Stimulated activated CD4-positive, alpha-beta T cell treated with anti-CD3 and anti-CD28 coated beads, Interleukin-1b, Interleukin-23, amount 100 ng/mL, for 24 hours (primary cell): ENCODE data around the gene GDF2.

ENCODE experiments used
- DNase-seq, 4 experiments: peaks; one replicate each; pipeline ENCODE4 v3.0.0-alpha.2; 2020; ENCODE audit warnings: low read depth in 4 of 4, low spot score in 1 of 4

The GDF2 gene

DNA sequence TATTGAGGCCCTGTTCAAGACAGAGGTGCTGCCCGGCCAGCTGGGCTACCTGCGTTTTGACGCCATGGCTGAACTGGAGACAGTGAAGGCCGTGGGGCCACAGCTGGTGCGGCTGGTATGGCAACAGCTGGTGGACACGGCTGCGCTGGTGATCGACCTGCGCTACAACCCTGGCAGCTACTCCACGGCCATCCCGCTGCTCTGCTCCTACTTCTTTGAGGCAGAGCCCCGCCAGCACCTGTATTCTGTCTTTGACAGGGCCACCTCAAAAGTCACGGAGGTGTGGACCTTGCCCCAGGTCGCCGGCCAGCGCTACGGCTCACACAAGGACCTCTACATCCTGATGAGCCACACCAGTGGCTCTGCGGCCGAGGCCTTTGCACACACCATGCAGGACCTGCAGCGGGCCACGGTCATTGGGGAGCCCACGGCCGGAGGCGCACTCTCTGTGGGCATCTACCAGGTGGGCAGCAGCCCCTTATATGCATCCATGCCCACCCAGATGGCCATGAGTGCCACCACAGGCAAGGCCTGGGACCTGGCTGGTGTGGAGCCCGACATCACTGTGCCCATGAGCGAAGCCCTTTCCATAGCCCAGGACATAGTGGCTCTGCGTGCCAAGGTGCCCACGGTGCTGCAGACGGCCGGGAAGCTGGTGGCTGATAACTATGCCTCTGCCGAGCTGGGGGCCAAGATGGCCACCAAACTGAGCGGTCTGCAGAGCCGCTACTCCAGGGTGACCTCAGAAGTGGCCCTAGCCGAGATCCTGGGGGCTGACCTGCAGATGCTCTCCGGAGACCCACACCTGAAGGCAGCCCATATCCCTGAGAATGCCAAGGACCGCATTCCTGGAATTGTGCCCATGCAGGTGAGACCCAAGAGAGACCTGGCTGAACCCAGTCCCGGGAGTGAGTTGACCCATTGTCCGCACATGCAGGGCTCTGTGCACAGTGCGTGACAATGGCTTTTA lies 28.7 kb downstream of the GDF2 start:
- no peak for DNase-seq

DNA sequence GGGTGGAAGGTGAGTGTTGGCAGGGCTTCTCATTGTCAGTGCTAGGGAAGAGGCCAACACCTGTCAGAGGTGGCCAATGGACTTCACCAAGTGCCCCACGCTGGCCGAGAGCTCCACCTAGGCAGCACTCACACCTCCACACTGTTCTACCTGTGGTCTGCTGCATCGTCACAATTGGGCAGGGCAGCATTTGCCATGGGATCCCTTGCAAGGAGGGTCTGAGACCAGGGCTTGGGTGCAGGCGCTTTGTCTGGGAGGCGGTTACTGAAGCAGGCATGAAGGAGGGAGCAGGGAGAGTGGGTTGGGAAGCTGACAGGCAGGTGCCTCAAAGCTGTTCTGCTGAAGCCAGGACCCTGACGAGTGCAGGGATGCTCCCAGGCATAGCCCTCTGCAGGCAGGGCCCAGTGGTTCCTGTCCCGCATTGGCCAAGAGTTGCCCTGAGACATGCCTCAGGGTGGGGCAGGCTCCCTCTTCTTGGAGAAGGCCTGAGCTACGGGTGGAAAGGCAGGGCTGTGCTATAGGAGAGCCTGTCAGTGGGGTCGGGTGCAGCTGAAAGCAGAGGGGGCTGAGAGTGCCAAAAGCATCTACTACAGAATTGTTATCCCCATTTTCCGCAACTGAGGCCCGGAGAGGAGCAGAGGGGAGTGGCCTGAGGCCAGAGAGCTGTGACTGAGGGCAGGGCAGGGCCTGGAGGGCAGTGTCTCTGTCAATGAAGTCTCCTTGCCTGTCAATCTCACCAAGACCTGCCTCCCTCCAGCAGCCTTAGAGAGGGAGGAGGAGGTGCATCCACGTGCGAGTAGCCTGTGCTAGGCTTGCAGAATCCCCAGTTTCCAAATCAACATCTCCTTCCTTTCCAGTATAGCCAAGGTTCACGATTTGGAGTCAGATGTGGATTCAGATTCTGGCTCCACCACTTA lies 29.9 kb downstream of the GDF2 start:
- no peak for DNase-seq

DNA sequence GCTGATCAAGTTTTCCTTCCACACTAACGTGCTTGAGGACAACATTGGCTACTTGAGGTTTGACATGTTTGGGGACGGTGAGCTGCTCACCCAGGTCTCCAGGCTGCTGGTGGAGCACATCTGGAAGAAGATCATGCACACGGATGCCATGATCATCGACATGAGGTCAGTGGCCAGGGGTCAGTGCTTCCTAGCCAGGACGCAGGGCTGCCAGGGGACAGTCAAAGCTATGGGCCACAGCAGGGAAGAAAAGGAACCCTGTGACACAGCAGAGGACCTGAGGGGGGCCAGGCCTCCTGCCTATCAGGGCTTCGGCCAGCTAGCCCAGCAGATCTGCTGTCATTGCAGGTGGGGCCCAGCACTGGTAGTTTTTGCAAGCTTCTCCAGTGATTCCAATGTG lies 31.1 kb downstream of the GDF2 start:
- no peak for DNase-seq

DNA sequence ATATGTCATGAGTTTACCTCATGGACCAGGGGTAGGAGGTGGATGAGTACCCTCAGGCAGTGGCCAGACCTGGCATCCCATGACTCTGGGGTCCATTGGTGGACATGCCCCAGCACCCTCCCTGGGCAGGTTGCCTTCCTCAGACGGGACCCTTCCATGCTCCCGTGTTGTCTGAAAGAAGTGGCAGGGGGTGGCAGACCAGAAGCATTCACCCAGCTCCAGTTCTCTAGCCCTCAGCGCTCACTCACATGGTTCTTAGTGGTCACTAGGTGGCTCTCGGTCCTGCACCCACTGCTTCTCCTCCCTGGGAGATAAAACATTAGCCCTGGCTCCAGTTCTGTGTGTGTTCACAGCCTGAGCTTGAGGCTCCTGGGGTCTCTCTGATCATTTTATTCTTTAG lies 31.9 kb downstream of the GDF2 start:
- DNase-seq, result no peak

- DNase-seq, result no peak
These were observed 32.6 kb downstream of the GDF2 start for GRCh38 chr10:47354900-47355299.

DNA sequence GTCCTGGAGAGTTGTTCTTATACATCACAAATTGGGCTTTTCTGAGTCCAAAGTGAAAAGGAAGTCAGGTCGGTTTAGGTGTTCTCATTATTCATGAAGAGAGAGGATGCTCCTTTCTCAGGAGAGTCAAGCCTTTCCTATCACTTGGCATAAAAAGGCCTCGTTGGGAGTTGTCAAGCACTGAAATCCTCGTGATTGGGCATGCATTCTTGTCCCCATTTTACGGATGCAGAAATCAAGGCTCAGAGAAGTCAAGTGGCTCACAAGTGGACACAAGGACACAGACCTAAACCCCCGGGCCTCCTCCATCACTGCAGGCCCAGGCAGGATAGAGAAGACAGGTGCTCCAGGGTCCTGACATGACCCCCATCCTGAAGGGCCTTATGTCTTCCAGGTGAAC lies 34.5 kb downstream of the GDF2 start:
- DNase-seq, result no peak

DNA sequence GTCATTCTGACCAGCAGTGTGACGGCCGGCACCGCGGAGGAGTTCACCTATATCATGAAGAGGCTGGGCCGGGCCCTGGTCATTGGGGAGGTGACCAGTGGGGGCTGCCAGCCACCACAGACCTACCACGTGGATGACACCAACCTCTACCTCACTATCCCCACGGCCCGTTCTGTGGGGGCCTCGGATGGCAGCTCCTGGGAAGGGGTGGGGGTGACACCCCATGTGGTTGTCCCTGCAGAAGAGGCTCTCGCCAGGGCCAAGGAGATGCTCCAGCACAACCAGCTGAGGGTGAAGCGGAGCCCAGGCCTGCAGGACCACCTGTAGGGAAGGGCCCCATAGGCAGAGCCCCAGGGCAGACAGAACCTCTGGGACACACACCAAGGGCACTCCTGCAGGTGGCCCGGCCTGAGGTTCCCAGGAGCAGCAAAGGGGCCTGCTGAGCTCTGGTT lies 34.9 kb downstream of the GDF2 start:
- DNase-seq, result no peak

GRCh38 chr10:47357911-47358310 lies 35.7 kb downstream of the GDF2 start:
- DNase-seq, result no peak

DNA sequence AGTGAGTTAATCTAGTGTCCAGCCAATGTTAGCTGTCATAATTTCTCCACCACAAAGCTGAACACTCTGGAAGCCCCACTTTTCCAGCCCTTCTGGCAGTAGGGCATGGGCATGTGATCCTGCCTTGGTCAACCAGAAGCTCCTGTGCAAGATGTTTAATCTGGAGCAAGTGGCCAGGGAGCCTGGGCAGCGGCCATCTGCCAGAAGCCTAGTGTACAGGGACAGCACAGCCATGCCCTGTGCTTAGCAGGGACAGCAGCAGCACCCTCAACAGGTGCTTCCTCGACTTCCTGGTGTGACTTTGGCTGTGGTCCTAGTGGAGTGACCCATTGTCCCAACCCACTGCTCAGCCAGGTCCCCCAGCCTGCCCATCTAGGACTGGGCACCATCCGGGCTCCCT lies 36.2 kb downstream of the GDF2 start:
- DNase-seq, result no peak

- no peak for DNase-seq
These were observed 36.8 kb downstream of the GDF2 start for GRCh38 chr10:47359101-47359500.

DNA sequence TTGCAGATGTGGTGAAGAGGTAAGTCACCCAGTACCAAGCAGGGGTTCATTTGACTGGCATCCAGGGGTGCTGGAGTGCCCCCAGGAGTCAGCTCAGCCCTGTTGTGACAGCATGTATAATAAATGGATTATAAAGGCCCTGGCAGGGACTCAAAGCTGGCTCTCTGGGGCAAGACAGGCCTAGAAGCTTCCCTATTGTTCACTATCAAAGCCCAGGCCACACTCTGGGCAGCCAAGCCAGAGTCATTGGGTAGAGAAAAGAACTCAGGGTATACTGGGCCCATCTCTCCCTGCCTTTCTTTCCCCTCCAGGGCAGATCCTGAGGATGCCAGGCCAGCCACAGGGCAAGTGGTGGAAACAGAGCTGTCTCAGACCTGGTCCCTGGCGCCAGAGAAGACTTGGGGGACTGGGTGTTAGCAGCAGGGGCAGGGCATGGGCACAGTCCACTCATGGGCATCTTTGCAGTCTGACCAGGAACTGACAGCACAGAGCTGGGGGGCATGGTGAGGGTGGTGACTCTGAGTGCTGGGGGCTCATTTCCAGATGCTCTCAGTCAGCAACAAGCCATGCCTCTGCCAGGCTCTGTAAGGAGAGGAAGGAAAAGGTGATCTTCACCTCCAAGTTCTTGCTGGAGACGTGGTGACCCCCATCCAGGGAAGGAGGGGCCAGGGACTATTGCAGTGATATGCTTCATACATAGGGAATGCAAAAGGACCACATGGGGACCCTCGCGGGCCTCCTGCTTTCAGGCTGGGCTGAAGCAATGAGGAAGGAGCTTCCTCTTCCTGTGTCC lies 37.6 kb downstream of the GDF2 start:
- no peak for DNase-seq

DNA sequence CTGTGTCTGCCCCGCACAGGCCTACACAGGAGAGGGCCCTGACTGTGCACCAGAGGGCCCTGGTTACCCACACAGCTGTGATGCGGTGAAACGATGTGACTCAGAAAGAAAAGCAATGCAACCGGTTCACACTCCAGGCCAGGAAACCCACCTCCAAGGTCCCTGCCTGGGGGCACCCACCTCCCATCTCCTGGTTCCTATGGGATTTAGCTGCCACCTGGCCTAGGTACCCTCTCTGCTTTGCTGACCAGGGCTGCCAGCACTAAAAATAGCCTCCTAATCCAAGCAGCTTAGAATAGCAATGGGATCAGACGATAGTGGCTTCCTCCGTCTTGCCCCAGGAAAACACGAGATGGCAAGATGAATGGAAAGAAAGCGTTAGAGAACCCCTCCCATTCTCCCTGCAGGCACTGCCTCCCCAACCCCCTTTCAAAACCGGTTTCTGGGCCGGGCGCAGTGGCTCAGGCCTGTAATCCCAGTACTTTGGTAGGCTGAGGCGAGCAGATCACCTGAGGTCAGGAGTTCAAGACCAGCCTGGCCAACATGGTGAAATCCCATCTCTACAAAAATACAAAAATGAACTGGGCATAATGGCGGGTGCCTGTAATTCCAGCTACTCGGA lies 38.3 kb downstream of the GDF2 start:
- DNase-seq, result no peak

GRCh38 chr10:47361293-47361692 lies 39.0 kb downstream of the GDF2 start:
- DNase-seq, result peak in 1 of 4 experiments; percentile 28

DNA sequence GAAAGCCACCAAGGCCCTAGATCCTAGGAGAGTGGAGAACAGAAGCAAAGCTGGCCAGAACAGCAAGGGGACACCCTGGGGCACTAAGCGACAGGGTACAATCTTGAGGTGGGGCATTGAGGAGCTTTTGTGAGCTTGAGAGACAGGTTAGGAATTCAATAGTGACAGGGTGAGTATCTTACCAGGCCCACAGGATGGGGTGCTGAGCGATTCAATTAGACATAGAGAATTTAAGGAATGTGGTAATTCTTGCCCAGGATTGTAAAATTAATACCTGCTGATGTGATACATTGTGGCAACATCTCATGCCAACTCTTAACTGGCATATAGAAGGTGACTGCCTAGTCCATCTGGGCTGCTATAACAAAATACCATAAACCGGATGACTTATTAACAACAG lies 39.9 kb downstream of the GDF2 start:
- no peak for DNase-seq

GRCh38 chr10:47363781-47364180 lies 41.5 kb downstream of the GDF2 start:
- no peak for DNase-seq

- no peak for DNase-seq
These were observed 42.1 kb downstream of the GDF2 start for GRCh38 chr10:47364366-47364765.

GRCh38 chr10:47364911-47365310 lies 42.7 kb downstream of the GDF2 start:
- no peak for DNase-seq

DNA sequence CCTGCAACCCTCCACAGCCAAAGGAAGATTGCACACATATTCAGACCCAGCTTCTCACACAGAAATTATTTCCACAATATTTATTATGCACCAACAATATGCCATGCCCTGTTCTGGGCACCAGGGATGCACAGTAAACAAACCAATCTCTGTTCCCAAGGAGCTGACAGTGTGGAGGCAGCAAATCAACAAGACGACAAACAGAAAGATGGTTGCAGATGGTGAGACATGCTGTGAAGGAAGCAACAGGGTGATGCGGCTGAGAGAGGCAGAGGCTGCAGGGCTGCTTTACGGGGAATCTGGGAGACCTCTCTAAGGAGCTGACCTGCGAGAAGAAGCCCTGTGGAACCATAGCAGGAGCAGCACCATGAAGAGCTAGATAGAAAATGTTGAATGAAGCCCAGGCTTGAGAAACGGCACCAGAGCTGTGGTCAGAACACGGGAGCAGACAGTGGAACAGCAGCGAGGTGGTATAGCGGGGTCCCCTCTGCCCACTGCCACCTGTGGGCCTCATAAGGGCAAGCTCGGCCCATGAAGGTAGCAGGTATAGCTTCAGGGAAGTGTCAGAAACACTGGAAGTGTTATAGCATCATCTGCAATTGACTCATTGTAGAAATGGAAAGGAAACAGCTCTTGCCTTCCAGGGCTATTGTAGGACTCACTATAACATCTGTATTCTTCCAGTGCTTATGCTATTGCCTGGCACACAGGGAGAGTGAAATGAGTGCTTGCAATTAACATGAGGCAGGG lies 43.4 kb downstream of the GDF2 start:
- no peak for DNase-seq

DNA sequence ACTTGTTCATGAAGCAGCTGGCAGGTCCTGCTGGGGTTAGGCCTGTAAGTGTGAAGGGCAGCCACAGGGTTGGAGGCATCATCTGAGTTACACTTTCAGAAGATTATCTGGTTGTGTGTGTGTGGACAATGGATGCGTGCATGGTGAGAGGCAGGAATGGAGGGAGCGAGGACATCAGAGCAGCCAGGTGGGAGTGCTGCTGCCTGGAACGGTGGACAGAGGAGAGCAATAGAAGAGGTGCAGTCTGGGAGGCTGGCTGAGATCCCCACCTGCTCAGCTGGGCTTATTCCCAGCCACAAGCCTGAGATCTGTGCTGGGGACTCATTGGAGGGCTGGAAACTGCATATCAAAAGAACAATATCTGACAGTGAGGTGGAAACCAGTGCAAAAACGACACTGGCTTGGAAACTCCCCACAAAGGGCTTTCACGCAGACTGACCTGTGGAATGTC lies 44.0 kb downstream of the GDF2 start:
- no peak for DNase-seq
